ENCODE results near the gene FOXP1.

The FOXP1 gene

DNA sequence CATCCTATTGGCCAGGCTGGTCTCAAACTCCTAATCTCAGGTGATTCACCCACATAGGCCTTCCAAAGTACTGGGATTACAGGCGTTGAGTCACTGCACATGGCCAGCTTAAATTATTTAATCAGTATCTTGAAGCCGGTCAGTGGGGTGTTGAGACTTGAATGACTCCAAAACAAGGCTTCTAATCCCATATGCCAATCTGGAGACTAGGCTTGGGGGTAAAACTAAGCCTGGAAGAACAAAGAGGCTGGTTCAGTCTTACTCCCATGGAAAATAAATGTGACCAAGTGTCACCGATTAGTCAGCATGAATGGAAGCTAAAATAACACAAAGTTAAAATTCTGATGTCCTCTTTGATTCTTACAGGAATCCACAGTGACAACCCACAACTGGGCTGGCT, 509.1 kb downstream of the FOXP1 start:
- H3K4me1 ChIP-seq (ENCODE audit: control insufficient read depth in 1 of 2, insufficient read depth in 1 of 2, low read depth in 1 of 2, low read length in 1 of 2) = peaks cover 14 to 19% of the 10 kb centered on the region in 2 experiments
- H3K27me3 ChIP-seq = no peaks in the 10 kb centered on the region
- H3K27ac ChIP-seq = no peak overlapping the region
- H3K4me3 ChIP-seq (ENCODE audit: low read depth in 1 of 2, low read length in 1 of 2) = no peak overlapping the region
- H3K9me3 ChIP-seq = no peaks in the 10 kb centered on the region
- no peaks in the 10 kb centered on the region for H3K36me3 ChIP-seq
- no peak for TF ChIP-seq CTCF (IDR thresholded peaks at IDR 0.05)

DNA sequence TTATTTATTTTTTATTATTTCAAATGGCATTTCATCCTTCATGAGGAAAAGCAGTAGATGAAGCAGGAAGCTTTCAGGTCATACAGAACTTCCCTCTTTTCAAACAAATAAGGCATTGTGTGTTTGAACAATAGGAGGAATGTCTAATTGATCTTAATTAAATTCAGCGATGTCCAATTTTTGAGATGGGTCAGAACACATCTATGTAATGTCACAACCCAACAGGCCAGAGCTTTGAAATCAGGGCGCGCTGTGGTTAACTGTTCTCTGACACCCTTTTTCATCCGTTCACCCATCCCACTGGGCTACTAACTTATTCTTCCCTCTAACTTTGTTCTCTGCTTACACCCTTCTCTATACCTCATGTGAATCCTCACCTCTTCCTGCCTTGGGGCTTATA, 510.5 kb downstream of the FOXP1 start:
- H3K27me3 ChIP-seq = no peaks in the 10 kb centered on the region
- peaks cover 24 to 34% of the 10 kb centered on the region in 2 experiments for H3K4me1 ChIP-seq (ENCODE audit: control insufficient read depth in 1 of 2, insufficient read depth in 1 of 2, low read depth in 1 of 2, low read length in 1 of 2)
- no peaks in the 10 kb centered on the region for H3K9me3 ChIP-seq
- H3K27ac ChIP-seq = peak overlapping the region; percentile 41
- H3K36me3 ChIP-seq = no peaks in the 10 kb centered on the region
- no peak overlapping the region for H3K4me3 ChIP-seq (ENCODE audit: low read depth in 1 of 2, low read length in 1 of 2)
- no peak for TF ChIP-seq CTCF (IDR thresholded peaks at IDR 0.05)

DNA sequence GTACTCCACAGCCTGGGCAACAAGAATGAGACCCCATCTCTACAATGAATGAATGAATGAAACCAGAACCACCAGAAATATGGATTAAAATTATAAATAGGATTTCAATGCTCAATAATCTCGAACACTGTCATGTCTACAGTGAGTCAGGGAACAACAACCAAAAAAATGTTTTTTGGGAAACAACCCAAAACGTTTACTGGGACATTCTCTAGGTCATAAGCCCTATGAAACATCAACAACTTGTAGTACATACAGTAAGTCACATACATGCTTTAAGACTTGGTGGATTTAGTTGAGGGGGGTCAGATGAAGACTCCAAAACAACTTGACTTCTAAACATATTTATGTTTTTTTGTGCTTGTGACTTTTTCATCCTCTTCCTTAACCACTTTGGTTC, 511.2 kb downstream of the FOXP1 start:
- Histone ChIP-seq H3K4me1 (ENCODE audit: control insufficient read depth in 1 of 2, insufficient read depth in 1 of 2, low read depth in 1 of 2, low read length in 1 of 2) (peaks cover 31 to 41% of the 10 kb centered on the region in 2 experiments), H3K9me3 (no peaks in the 10 kb centered on the region), H3K27ac (no peak overlapping the region), H3K4me3 (ENCODE audit: low read depth in 1 of 2, low read length in 1 of 2) (no peak overlapping the region), H3K27me3 (no peaks in the 10 kb centered on the region), H3K36me3 (no peaks in the 10 kb centered on the region)
- TF ChIP-seq CTCF (IDR thresholded peaks at IDR 0.05) = no peak

- Histone ChIP-seq H3K9me3 (no peaks in the 10 kb centered on the region), H3K27me3 (no peaks in the 10 kb centered on the region), H3K4me1 (ENCODE audit: control insufficient read depth in 1 of 2, insufficient read depth in 1 of 2, low read depth in 1 of 2, low read length in 1 of 2) (peaks cover 46 to 56% of the 10 kb centered on the region in 2 experiments), H3K4me3 (ENCODE audit: low read depth in 1 of 2, low read length in 1 of 2) (no peak overlapping the region), H3K27ac (peak overlapping the region; percentile 4), H3K36me3 (no peaks in the 10 kb centered on the region)
- no peak for TF ChIP-seq CTCF (IDR thresholded peaks at IDR 0.05)
These were observed 512.7 kb downstream of the FOXP1 start for GRCh38 chr3:71070497-71071463.

- no peaks in the 10 kb centered on the region for H3K9me3 ChIP-seq
- TF ChIP-seq CTCF (IDR thresholded peaks at IDR 0.05) = no peak
- H3K4me1 ChIP-seq (ENCODE audit: control insufficient read depth in 1 of 2, insufficient read depth in 1 of 2, low read depth in 1 of 2, low read length in 1 of 2) = peaks cover 49 to 60% of the 10 kb centered on the region in 2 experiments
- H3K27me3 ChIP-seq = no peaks in the 10 kb centered on the region
- H3K27ac ChIP-seq = peak overlapping the region; percentile 46
- H3K36me3 ChIP-seq = no peaks in the 10 kb centered on the region
- H3K4me3 ChIP-seq (ENCODE audit: low read depth in 1 of 2, low read length in 1 of 2) = no peak overlapping the region
These were observed 513.7 kb downstream of the FOXP1 start for GRCh38 chr3:71069797-71070196.
